GM20000 (cell line): ENCODE results near the gene KRT84.

ENCODE experiments used
- DNase-seq: peaks from one replicate; pipeline ENCODE4 v3.0.0; 2012; ENCODE audit warnings: low spot score
- CTCF ChIP-seq: IDR thresholded peaks from 2 replicates; pipeline ENCODE4 v1.5.1; 2012; ENCODE audit warnings: mild to moderate bottlenecking, control low read depth; ENCODE audit errors: extremely low read depth, missing control alignments

KRT84 gene

GRCh38 chr12:52385226-52385702, at the start of gene KRT84:
Gene KRT84, minus strand, starts transcription at chr12:52385652. Its CDS starts 67 bp downstream, at chr12:52385585.
- no peak for TF ChIP-seq CTCF

GRCh38 chr12:52434760-52435530, 49.5 kb upstream of the KRT84 start:
- DNase-seq = no peak
- TF ChIP-seq CTCF = no peak

More at GRCh38 chr12:52385226-52385702, at the start of gene KRT84:
- DNase-seq = no peak

- no peak for DNase-seq
- no peak for TF ChIP-seq CTCF
These were observed 48.8 kb upstream of the KRT84 start, which contains the start of gene KRT75 for GRCh38 chr12:52434081-52434733. Gene KRT75, minus strand, starts transcription at chr12:52434371. Its CDS starts 67 bp downstream, at chr12:52434304.

- DNase-seq = no peak
- no peak for TF ChIP-seq CTCF
These were observed 48.1 kb upstream of the KRT84 start for GRCh38 chr12:52433501-52434080.

- TF ChIP-seq CTCF = no peak
- no peak for DNase-seq
These were observed 47.2 kb upstream of the KRT84 start for GRCh38 chr12:52432559-52433207.

- DNase-seq = no peak
These were observed 42.7 kb upstream of the KRT84 start for GRCh38 chr12:52428121-52428520.

More at GRCh38 chr12:52428121-52428520, 42.7 kb upstream of the KRT84 start:
- no peak for TF ChIP-seq CTCF
